ENCODE results near the gene ATXN10. TPM values are rescaled to one million over a fixed set of nuclear protein-coding genes. Genes with fewer than 3 reads are reported as not detected.

Gene ATXN10
- polyA plus RNA-seq, 3 donors, result 60.1 to 106 (median 92.4) TPM

GRCh38 chr22:45880091-45880715, 208.6 kb downstream of the ATXN10 start:
- intact Hi-C loops (cut with micrococcal nuclease), result no loop called here
- Mint-ChIP-seq H3K4me1 (no peaks in the 10 kb centered on the region), H3K9me3 (peaks cover 0 to 13% (median 2%) of the 10 kb centered on the region in 7 donors), H3K4me3 (peak overlapping the region in 1 of 2 donors; percentile 75), H3K27ac (no peak overlapping the region), H3K27me3 (ENCODE audit: low read depth in 3 of 3) (peaks cover 56 to 73% (median 68%) of the 10 kb centered on the region in 3 donors), H3K36me3 (no peaks in the 10 kb centered on the region)
- no peak for DNase-seq
- no peak overlapping the region for H3K4me3 ChIP-seq (replicated peaks in 1 of 3; ENCODE audit: low read depth in 2 of 3, low read length in 3 of 3)
- no peak overlapping the region for H3K9ac ChIP-seq (ENCODE audit: insufficient read depth, low read length, poor library complexity, severe bottlenecking)
- H4K20me1 ChIP-seq (ENCODE audit: insufficient read depth, low read length), result no peaks in the 10 kb centered on the region
- no peak overlapping the region for H3K4me2 ChIP-seq (replicated peaks; ENCODE audit: extremely low read depth, low read length, poor library complexity, severe bottlenecking)
- H2AFZ ChIP-seq (ENCODE audit: insufficient read depth, low read depth, low read length, poor library complexity, severe bottlenecking), result no peak overlapping the region
- no peaks in the 10 kb centered on the region for H3K36me3 ChIP-seq (replicated peaks in 1 of 2; ENCODE audit: control insufficient read depth in 1 of 2, insufficient read depth in 2 of 2, low read length in 2 of 2)
- H3K27me3 ChIP-seq (ENCODE audit: control insufficient read depth in 2 of 2, insufficient read depth in 2 of 2, low read length in 2 of 2), result peaks cover 11 to 62% of the 10 kb centered on the region in 2 donors
- H3K4me1 ChIP-seq (ENCODE audit: control insufficient read depth in 1 of 2, insufficient read depth in 2 of 2, low read length in 2 of 2), result no peaks in the 10 kb centered on the region
- 35% methylated on average over 22 of the region's 22 CpGs for WGBS (ENCODE audit: insufficient coverage)
- no peaks in the 10 kb centered on the region for H3K79me2 ChIP-seq (ENCODE audit: insufficient read depth, low read length)
- peaks cover 0 to 6% of the 10 kb centered on the region in 2 donors for H3K9me3 ChIP-seq (replicated peaks in 1 of 2; ENCODE audit: control insufficient read depth in 1 of 2, insufficient read depth in 1 of 2, low read length in 2 of 2)
- TF ChIP-seq CTCF (IDR thresholded peaks at IDR 0.05), result no peak
- H3K27ac ChIP-seq (ENCODE audit: low read depth in 1 of 2, low read length in 2 of 2), result no peak overlapping the region

- H4K20me1 ChIP-seq (ENCODE audit: insufficient read depth, low read length), result no peaks in the 10 kb centered on the region
- H3K4me3 ChIP-seq (replicated peaks in 1 of 3; ENCODE audit: low read depth in 2 of 3, low read length in 3 of 3), result no peak overlapping the region
- no peak overlapping the region for H2AFZ ChIP-seq (ENCODE audit: insufficient read depth, low read depth, low read length, poor library complexity, severe bottlenecking)
- peaks cover 0 to 13% (median 3%) of the 10 kb centered on the region in 7 donors for H3K9me3 Mint-ChIP-seq
- no peak overlapping the region for H3K27ac ChIP-seq (ENCODE audit: low read depth in 1 of 2, low read length in 2 of 2)
- DNase-seq, result no peak
- peaks cover 54 to 76% (median 65%) of the 10 kb centered on the region in 3 donors for H3K27me3 Mint-ChIP-seq (ENCODE audit: low read depth in 3 of 3)
- no peaks in the 10 kb centered on the region for H3K4me1 ChIP-seq (ENCODE audit: control insufficient read depth in 1 of 2, insufficient read depth in 2 of 2, low read length in 2 of 2)
- peak overlapping the region; percentile 34 to 75 for H3K4me3 Mint-ChIP-seq
- no peaks in the 10 kb centered on the region for H3K4me1 Mint-ChIP-seq
- no peak for TF ChIP-seq CTCF (IDR thresholded peaks at IDR 0.05)
- H3K79me2 ChIP-seq (ENCODE audit: insufficient read depth, low read length), result no peaks in the 10 kb centered on the region
- H3K36me3 Mint-ChIP-seq, result no peaks in the 10 kb centered on the region
- H3K9ac ChIP-seq (ENCODE audit: insufficient read depth, low read length, poor library complexity, severe bottlenecking), result no peak overlapping the region
- H3K36me3 ChIP-seq (replicated peaks in 1 of 2; ENCODE audit: control insufficient read depth in 1 of 2, insufficient read depth in 2 of 2, low read length in 2 of 2), result no peaks in the 10 kb centered on the region
- peaks cover 0 to 6% of the 10 kb centered on the region in 2 donors for H3K9me3 ChIP-seq (replicated peaks in 1 of 2; ENCODE audit: control insufficient read depth in 1 of 2, insufficient read depth in 1 of 2, low read length in 2 of 2)
- intact Hi-C loops (cut with micrococcal nuclease), result no loop called here
- no peak overlapping the region for H3K4me2 ChIP-seq (replicated peaks; ENCODE audit: extremely low read depth, low read length, poor library complexity, severe bottlenecking)
- no peak overlapping the region for H3K27ac Mint-ChIP-seq
- WGBS (ENCODE audit: insufficient coverage), result 12% methylated on average over 47 of the region's 49 CpGs
- H3K27me3 ChIP-seq (ENCODE audit: control insufficient read depth in 2 of 2, insufficient read depth in 2 of 2, low read length in 2 of 2), result peaks cover 11 to 62% of the 10 kb centered on the region in 2 donors
These were observed 209.3 kb downstream of the ATXN10 start for GRCh38 chr22:45880716-45881523.

Data from CD14-positive monocyte (primary cell).